Measurements from ENCODE around the gene VPREB1.
"Not testable (repeated sequence)": the region's sequence is repeated elsewhere in the genome, so short reads cannot be mapped to it uniquely, and the experiment has no call there.

VPREB1 gene

DNA sequence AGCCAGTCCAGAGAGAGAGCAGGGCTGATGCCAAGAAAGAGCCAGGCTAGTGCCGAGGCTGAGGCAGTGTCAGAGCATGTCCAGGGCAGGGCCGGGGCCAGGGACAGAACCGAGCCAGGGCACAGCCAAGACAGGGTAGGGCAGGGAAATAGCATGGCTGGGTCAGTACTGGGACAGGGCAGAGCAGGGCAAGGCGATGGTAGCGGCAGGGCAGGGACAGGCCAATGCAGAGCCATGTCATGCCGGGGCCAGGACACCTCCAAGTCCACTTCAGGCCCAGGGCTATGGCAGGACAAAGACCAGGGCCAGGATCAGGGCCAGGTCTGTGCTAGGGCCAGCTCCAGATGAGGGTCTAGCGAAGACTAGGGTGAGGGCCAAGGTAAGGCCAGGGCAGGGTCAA is 48.9 kb downstream of the VPREB1 start:
- in situ Hi-C loops (cut with MboI; ENCODE audit: low sequenced_read_pairs): not testable (repeated sequence)

- in situ Hi-C loops (cut with MboI; ENCODE audit: low sequenced_read_pairs): not testable (repeated sequence)
Observed at GRCh38 chr22:22294641-22295040, 50.1 kb downstream of the VPREB1 start.

Data from HL-60/S4 (cell line).